ENCODE measurements around the gene HOXB5.

Gene HOXB5

DNA sequence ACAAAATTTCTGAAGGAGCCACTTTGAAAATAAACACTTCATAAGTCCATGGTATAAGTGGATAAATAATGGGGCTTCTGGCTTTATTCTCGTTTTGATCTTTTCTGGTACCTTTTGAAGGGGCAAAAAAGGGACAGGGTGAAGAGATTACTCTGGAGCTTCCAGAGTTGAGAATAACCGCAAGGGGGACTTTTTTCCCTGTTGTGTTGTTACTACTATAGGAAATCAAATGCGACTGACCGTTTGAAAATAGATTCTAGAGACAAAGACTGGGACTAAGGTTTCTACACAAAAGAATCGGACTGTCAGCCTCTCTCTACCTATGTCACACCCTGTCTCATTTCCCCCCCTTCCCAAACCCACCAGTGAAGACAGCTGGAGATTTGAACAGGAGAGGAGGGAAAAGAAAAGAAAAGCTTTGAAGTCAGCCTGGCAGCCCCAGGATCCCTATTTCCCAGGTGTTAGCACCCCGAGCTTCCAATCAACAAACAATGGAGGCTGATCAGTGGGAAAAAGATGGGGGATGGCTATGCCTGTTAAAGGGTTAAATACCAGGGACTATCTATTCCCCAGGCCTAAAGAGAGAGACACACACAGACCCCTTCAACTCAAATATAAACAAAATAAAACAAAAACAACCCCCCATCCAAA, 23.8 kb downstream of the HOXB5 start:
- Histone ChIP-seq H3K9ac (ENCODE audit: low read depth, low read length) (no peak overlapping the region), H3K27me3 (ENCODE audit: insufficient read depth, low read length, poor library complexity) (peaks cover 49% of the 10 kb centered on the region), H3K9me3 (ENCODE audit: insufficient read depth, low read length, severe bottlenecking) (no peaks in the 10 kb centered on the region), H3K4me1 (ENCODE audit: insufficient read depth, low read length) (no peaks in the 10 kb centered on the region), H3K4me2 (ENCODE audit: insufficient read depth, low read length) (no peak overlapping the region), H3K79me2 (ENCODE audit: insufficient read depth, low read length) (no peaks in the 10 kb centered on the region), H3K4me3 (ENCODE audit: low read depth in 1 of 2, low read length in 2 of 2) (no peak overlapping the region), H2AFZ (ENCODE audit: low read depth, low read length) (no peak overlapping the region), H4K20me1 (ENCODE audit: insufficient read depth, low read length) (no peaks in the 10 kb centered on the region), H3K27ac (ENCODE audit: low read length) (no peak overlapping the region), H3K36me3 (ENCODE audit: insufficient read depth, low read length) (no peaks in the 10 kb centered on the region)
- DNase-seq (no peak), ATAC-seq (ENCODE audit: insufficient read depth, low read depth) (no peak)
- TF ChIP-seq CTCF (IDR thresholded peaks at IDR 0.05; ENCODE audit: borderline replicate concordance, extremely low read depth, low read length, poor library complexity, severe bottlenecking) (no peak), EZH2 (IDR thresholded peaks at IDR 0.05; ENCODE audit: borderline replicate concordance, low read depth, low read length, severe bottlenecking) (no peak)

DNA sequence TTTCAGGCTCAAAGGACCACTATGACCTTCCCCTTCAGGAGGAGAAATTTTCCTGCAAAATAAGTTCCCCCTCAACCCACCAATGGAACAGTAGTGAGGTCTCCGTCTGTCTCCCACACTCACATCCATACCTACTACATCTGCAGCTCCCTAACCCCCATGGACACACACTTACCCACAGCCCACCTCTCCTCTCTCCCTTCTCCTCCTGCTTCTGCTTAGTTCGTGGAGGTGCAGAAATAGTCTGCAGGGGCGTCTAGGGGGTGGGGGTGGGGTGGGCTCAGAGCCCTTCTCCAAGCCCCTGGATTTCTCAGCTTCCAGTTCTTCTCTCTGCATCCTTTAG, 24.4 kb downstream of the HOXB5 start:
- ATAC-seq (ENCODE audit: insufficient read depth, low read depth) (no peak), DNase-seq (no peak)
- Histone ChIP-seq H3K4me2 (ENCODE audit: insufficient read depth, low read length) (no peak overlapping the region), H3K4me3 (ENCODE audit: low read depth in 1 of 2, low read length in 2 of 2) (no peak overlapping the region), H2AFZ (ENCODE audit: low read depth, low read length) (no peak overlapping the region), H3K36me3 (ENCODE audit: insufficient read depth, low read length) (no peaks in the 10 kb centered on the region), H3K9ac (ENCODE audit: low read depth, low read length) (no peak overlapping the region), H3K27me3 (ENCODE audit: insufficient read depth, low read length, poor library complexity) (peaks cover 44% of the 10 kb centered on the region), H3K4me1 (ENCODE audit: insufficient read depth, low read length) (no peaks in the 10 kb centered on the region), H3K9me3 (ENCODE audit: insufficient read depth, low read length, severe bottlenecking) (no peaks in the 10 kb centered on the region), H3K79me2 (ENCODE audit: insufficient read depth, low read length) (no peaks in the 10 kb centered on the region), H3K27ac (ENCODE audit: low read length) (no peak overlapping the region), H4K20me1 (ENCODE audit: insufficient read depth, low read length) (no peaks in the 10 kb centered on the region)
- no peak for TF ChIP-seq EZH2 (IDR thresholded peaks at IDR 0.05; ENCODE audit: borderline replicate concordance, low read depth, low read length, severe bottlenecking)
- TF ChIP-seq CTCF (IDR thresholded peaks at IDR 0.05; ENCODE audit: borderline replicate concordance, extremely low read depth, low read length, poor library complexity, severe bottlenecking), result no peak

GRCh38 chr17:48568499-48569239, 24.9 kb downstream of the HOXB5 start:
- H3K4me2 ChIP-seq (ENCODE audit: insufficient read depth, low read length), result no peak overlapping the region
- no peaks in the 10 kb centered on the region for H3K4me1 ChIP-seq (ENCODE audit: insufficient read depth, low read length)
- H3K36me3 ChIP-seq (ENCODE audit: insufficient read depth, low read length), result no peaks in the 10 kb centered on the region
- H3K9ac ChIP-seq (ENCODE audit: low read depth, low read length), result no peak overlapping the region
- no peaks in the 10 kb centered on the region for H3K9me3 ChIP-seq (ENCODE audit: insufficient read depth, low read length, severe bottlenecking)
- H3K27me3 ChIP-seq (ENCODE audit: insufficient read depth, low read length, poor library complexity), result peaks cover 43% of the 10 kb centered on the region
- H3K4me3 ChIP-seq (ENCODE audit: low read depth in 1 of 2, low read length in 2 of 2), result no peak overlapping the region
- no peak overlapping the region for H2AFZ ChIP-seq (ENCODE audit: low read depth, low read length)
- peaks cover 1% of the 10 kb centered on the region; the same call in 1 of the 2 replicates for H4K20me1 ChIP-seq (ENCODE audit: insufficient read depth, low read length)
- DNase-seq (no peak), ATAC-seq (ENCODE audit: insufficient read depth, low read depth) (no peak)
- H3K79me2 ChIP-seq (ENCODE audit: insufficient read depth, low read length), result no peaks in the 10 kb centered on the region
- H3K27ac ChIP-seq (ENCODE audit: low read length), result no peak overlapping the region
- TF ChIP-seq EZH2 (IDR thresholded peaks at IDR 0.05; ENCODE audit: borderline replicate concordance, low read depth, low read length, severe bottlenecking), result no peak
- TF ChIP-seq CTCF (IDR thresholded peaks at IDR 0.05; ENCODE audit: borderline replicate concordance, extremely low read depth, low read length, poor library complexity, severe bottlenecking), result no peak

Data from DND-41 (cell line).